GM12875 (cell line): Measurements from ENCODE around the gene SH3D19.
"Not testable (repeated sequence)": the region's sequence is repeated elsewhere in the genome, so short reads cannot be mapped to it uniquely, and the experiment has no call there.

ENCODE experiments used
- H3K4me3 ChIP-seq: one replicate; pipeline ENCODE4 v1.5.1; 2011; ENCODE audit warnings: low read depth, low read length, control low read depth
- CTCF ChIP-seq: IDR thresholded peaks from 2 replicates; pipeline ENCODE4 v1.5.1; 2011; ENCODE audit warnings: low read depth, mild to moderate bottlenecking, control low read depth, inconsistent platforms, low read length, moderate library complexity, borderline replicate concordance; ENCODE audit not compliant: insufficient read depth

Gene SH3D19

GRCh38 chr4:151294833-151295496 lies 30.4 kb downstream of the SH3D19 start:
- TF ChIP-seq CTCF = no peak
- no peak overlapping the region for H3K4me3 ChIP-seq

GRCh38 chr4:151292038-151292437 lies 33.4 kb downstream of the SH3D19 start:
- H3K4me3 ChIP-seq = no peak overlapping the region
- no peak for TF ChIP-seq CTCF

DNA sequence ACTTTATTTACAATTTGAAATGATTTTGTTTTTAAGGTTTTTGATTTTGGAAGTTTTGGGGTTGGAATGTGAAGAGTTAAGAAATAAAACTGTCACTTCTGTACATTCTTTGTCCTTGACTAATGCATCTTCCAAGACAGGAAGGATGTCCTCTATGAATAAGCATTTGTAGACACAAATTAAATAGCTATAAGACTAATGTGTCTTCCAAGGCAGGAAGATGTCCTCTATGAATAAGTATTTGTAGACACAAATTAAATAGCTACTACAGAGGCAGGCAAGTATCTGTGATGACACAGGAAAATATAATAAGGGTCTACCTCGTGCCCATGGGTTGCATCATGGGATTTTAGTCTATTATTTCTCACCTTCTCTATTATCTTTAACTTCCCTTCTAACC lies 33.9 kb downstream of the SH3D19 start:
- TF ChIP-seq CTCF = no peak
- H3K4me3 ChIP-seq = no peak overlapping the region

DNA sequence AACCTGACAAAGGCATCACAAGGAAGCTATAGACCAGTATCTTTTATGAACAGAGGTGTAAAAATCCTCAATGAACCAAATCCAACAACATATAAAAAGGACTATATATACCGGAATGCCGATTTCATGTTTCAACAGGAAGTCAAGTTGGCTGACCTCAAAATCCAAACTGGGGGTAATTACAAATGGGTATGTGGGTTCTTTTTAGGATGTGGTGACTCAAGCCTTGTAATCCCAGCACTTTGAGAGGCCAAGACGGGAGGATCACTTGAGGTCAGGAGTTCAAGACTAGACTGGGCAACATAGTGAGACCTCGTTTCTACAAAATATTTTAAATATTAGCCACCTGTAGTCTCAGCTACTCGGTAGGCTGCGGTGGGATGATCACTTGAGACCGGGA lies 38.0 kb downstream of the SH3D19 start:
- no peak overlapping the region for H3K4me3 ChIP-seq
- no peak for TF ChIP-seq CTCF

- TF ChIP-seq CTCF = no peak
- no peak overlapping the region for H3K4me3 ChIP-seq
These were observed 40.7 kb downstream of the SH3D19 start for GRCh38 chr4:151284534-151285245.

DNA sequence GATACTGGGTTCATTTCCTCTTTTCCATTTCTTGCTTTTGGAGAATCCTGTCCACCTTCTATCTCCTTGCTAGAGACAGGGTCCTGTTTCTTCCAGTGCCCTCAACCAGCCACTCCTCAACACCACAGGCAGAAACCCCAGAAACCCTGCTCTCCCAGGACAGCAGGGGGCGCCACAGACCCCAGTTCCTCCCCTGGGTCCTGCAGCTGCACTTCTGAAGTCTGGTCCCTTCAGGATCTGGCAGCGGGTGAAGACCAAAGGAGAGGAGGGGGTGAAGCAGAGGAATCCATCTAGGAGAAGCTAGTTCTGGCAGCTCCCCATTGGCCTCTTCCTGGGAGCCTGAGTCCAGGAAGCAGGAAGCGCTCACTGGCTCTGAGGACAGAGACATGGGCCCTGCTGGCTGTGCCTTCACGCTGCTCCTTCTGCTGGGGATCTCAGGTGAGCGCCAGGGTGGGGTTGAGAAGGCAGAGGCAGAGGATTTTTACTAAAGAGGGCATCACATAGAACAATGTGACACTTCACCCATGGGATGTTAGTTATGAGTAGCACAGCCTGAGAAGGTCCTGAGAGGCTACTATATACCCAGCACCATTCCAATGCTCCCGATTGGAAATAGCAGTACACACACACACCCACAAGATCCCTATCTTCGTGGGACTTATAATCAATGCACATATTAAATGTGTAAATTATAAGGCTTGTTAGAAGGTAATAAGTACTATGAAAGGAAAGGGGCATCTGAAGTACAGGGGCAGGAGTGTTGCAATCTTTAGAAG lies 48.4 kb downstream of the SH3D19 start, which contains the start of gene PRSS48:
Gene PRSS48 (plus strand): TSS at position 375 of the 776 bp plus-strand sequence. CDS start 12 bp downstream, at position 387.
- peak; percentile 86 for TF ChIP-seq CTCF
- no peak within 1 kb of the TSS for H3K4me3 ChIP-seq

DNA sequence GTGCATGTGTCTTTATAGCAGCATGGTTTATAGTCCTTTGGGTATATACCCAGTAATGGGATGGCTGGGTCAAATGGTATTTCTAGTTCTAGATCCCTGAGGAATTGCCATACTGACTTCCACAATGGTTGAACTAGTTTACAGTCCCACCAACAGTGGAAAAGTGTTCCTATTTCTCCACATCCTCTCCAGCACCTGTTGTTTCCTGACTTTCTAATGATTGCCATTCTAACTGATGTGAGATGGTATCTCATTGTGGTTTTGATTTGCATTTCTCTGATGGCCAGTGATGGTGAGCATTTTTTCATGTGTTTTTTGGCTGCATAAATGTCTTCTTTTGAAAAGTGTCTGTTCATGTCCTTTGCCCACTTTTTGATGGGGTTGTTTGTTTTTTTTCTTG lies 56.5 kb downstream of the SH3D19 start:
- H3K4me3 ChIP-seq = not testable (repeated sequence)
